Neural cell (in vitro differentiated cells): Measurements from ENCODE around the gene FOXN1. TPM values are rescaled to one million over a fixed set of nuclear protein-coding genes. Genes with fewer than 3 reads are reported as not detected.
A peak's percentile ranks its signal among the peaks of the same experiment; 100 is the strongest.

Experiments used
- H2AFZ ChIP-seq: fragments of 200-600, 300-800 bp; sonication (generic), shearing (Covaris generic); 2 replicates; pipeline ENCODE4 v1.6.0; 2014; ENCODE audit warnings: low read depth, mild to moderate bottlenecking, antibody characterized with exemption, low read length, moderate library complexity
- H3F3A ChIP-seq: fragments of 200-600 bp; shearing (Covaris generic); 2 replicates; pipeline ENCODE4 v1.6.1; 2016; ENCODE audit warnings: mild to moderate bottlenecking, moderate library complexity, mixed read lengths, antibody characterized with exemption, low read length; ENCODE audit not compliant: insufficient read depth, poor library complexity, severe bottlenecking
- H3K27ac ChIP-seq: fragments of 200-600, 300-800 bp; sonication (generic), shearing (Covaris generic); 2 replicates; pipeline ENCODE4 v1.5.1; 2014; ENCODE audit warnings: mild to moderate bottlenecking, low read length, moderate library complexity
- H3K27me3 ChIP-seq: fragments of 300-800, 200-600 bp; sonication (generic), shearing (Covaris generic); 2 replicates; pipeline ENCODE4 v1.6.0; 2014; ENCODE audit warnings: mild to moderate bottlenecking, low read depth, low read length, moderate library complexity; ENCODE audit not compliant: insufficient read depth
- H3K36me3 ChIP-seq: fragments of 300-800, 200-600 bp; sonication (generic), shearing (Covaris generic); 2 replicates; pipeline ENCODE4 v1.5.1; 2014; ENCODE audit warnings: mild to moderate bottlenecking, antibody characterized with exemption, low read length, moderate library complexity; ENCODE audit not compliant: insufficient read depth
- H3K4me2 ChIP-seq: fragments of 300-800, 200-600 bp; sonication (generic), shearing (Covaris generic); 2 replicates; pipeline ENCODE4 v1.6.0; 2014; ENCODE audit warnings: mild to moderate bottlenecking, low read length
- H3K4me3 ChIP-seq: fragments of 300-800, 200-600 bp; sonication (generic), shearing (Covaris generic); 2 replicates; pipeline ENCODE4 v1.5.1; 2014; ENCODE audit warnings: mild to moderate bottlenecking, low read length, moderate library complexity
- H3K79me2 ChIP-seq: fragments of 200-600 bp; shearing (Covaris generic); replicated peaks from 2 replicates; pipeline ENCODE4 v1.6.0; 2014; ENCODE audit warnings: mild to moderate bottlenecking, low read length, moderate library complexity; ENCODE audit not compliant: insufficient read depth
- H3K9ac ChIP-seq: fragments of 300-800, 200-600 bp; sonication (generic), shearing (Covaris generic); 2 replicates; pipeline ENCODE4 v1.6.1; 2016; ENCODE audit warnings: mild to moderate bottlenecking, low read length, mixed read lengths
- H3K9me2 ChIP-seq: fragments of 200-600 bp; shearing (Covaris generic); 2 replicates; pipeline ENCODE4 v1.6.1; 2016; ENCODE audit warnings: mild to moderate bottlenecking, low read length, mixed read lengths; ENCODE audit not compliant: insufficient read depth
- H3K9me3 ChIP-seq: fragments of 200-600, 300-800 bp; sonication (generic), shearing (Covaris generic); 2 replicates; pipeline ENCODE4 v1.6.1; 2016; ENCODE audit warnings: mild to moderate bottlenecking, mixed run types, low read length, moderate library complexity, mixed read lengths
- H4K20me1 ChIP-seq: fragments of 200-600 bp; shearing (Covaris generic); 2 replicates; pipeline ENCODE4 v1.6.1; 2016; ENCODE audit warnings: mild to moderate bottlenecking, mixed run types; ENCODE audit not compliant: insufficient read depth
- CTCF ChIP-seq: fragments of 450-650 bp; IDR thresholded peaks from 2 replicates; pipeline ENCODE4 v1.5.1; 2014; ENCODE audit warnings: antibody characterized with exemption, mild to moderate bottlenecking, moderate library complexity; ENCODE audit not compliant: poor library complexity, severe bottlenecking
- EP300 ChIP-seq: fragments of 450-650 bp; conservative IDR thresholded peaks from 2 replicates; pipeline ENCODE4 v1.6.1; 2014; ENCODE audit warnings: antibody characterized with exemption, mild to moderate bottlenecking, moderate library complexity; ENCODE audit not compliant: poor library complexity, severe bottlenecking
- EZH2 ChIP-seq: fragments of 200-600, 300-800 bp; shearing (Covaris generic), sonication (generic); IDR thresholded peaks from 2 replicates; pipeline ENCODE4 v1.6.1; 2014; ENCODE audit warnings: antibody characterized with exemption, low read length, borderline replicate concordance, mild to moderate bottlenecking; ENCODE audit not compliant: insufficient read depth, poor library complexity, severe bottlenecking
- MXI1 ChIP-seq: fragments of 450-650 bp; conservative IDR thresholded peaks from 2 replicates; pipeline ENCODE4 v1.6.1; 2014; ENCODE audit warnings: antibody characterized with exemption, mild to moderate bottlenecking; ENCODE audit not compliant: poor library complexity, severe bottlenecking
- POLR2AphosphoS5 ChIP-seq: IDR thresholded peaks from 2 replicates; pipeline ENCODE4 v1.6.1; 2012
- RAD21 ChIP-seq: fragments of 450-650 bp; conservative IDR thresholded peaks from 2 replicates; pipeline ENCODE4 v1.6.1; 2014; ENCODE audit warnings: antibody characterized with exemption, mild to moderate bottlenecking, moderate library complexity
- REST ChIP-seq: IDR thresholded peaks from 2 replicates; pipeline ENCODE4 v1.6.1; 2012; ENCODE audit warnings: borderline replicate concordance
- SMC3 ChIP-seq: fragments of 450-650 bp; conservative IDR thresholded peaks from 2 replicates; pipeline ENCODE4 v1.6.1; 2014; ENCODE audit warnings: antibody characterized with exemption, mild to moderate bottlenecking, moderate library complexity; ENCODE audit not compliant: poor library complexity
- TAF1 ChIP-seq: IDR thresholded peaks from 2 replicates; pipeline ENCODE4 v1.6.1; 2012; ENCODE audit warnings: low read depth
- polyA plus RNA-seq: library from polyadenylated mRNA; depleted of rRNA; stranded (reverse); fragments of >200 nt; gene quantifications from 2 replicates; pipeline ENCODE4 v1.2.3, GENCODE V29; 2014

FOXN1 gene
- polyA plus RNA-seq, 1 donor from 2014 or later, result not detected

DNA sequence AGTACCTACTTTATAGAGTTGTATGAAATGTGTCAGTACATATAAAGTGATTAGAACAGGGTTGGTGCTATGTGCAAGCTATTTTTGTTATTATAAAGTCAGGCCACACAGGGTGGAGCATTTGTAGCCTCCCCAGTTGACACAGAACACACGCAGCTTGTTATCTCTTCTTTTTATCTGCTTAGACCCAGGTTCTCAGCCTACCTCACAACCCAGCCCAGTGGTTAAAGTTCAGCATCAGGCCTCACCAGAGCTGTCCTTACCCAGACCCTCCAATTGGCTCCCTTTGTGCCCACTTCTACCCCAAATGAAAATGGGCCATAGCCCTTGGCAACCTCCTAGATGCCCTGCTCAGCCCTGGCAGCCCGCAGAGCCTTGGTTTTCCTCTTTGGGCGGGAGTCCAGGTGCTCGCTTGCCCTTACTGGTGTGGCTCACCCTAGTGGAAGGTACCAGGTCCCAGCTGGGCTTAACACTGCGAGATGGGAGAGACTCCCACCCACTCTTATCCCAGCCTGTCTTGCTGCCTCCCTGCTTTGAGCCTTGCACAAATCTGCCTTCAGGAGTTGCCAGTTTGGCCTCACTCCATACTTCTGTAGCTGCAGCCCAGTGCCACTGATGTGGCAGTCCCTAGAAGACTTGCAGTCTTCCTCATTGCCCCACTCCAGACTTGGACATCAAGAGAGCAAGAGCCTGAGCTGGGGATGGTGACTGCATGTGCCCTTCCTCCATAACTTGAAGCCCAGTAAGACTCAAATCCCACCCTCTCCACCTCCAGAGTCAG is 66.3 kb downstream of the FOXN1 start:
- H3K9me2 ChIP-seq, result no peaks in the 10 kb centered on the region
- H3K4me2 ChIP-seq, result peak overlapping the region; percentile 51
- no peaks in the 10 kb centered on the region for H3K9me3 ChIP-seq
- H3K4me3 ChIP-seq, result peak overlapping the region; percentile 100
- H4K20me1 ChIP-seq, result no peaks in the 10 kb centered on the region
- H3K79me2 ChIP-seq, result peaks cover 16% of the 10 kb centered on the region
- TF ChIP-seq CTCF (no peak), SMC3 (no peak), EZH2 (no peak), RAD21 (no peak)
- H3K36me3 ChIP-seq, result no peaks in the 10 kb centered on the region
- no peaks in the 10 kb centered on the region for H3F3A ChIP-seq
- no peaks in the 10 kb centered on the region for H3K27me3 ChIP-seq
- H3K27ac ChIP-seq, result no peak overlapping the region
- H3K9ac ChIP-seq, result no peak overlapping the region
- no peak overlapping the region for H2AFZ ChIP-seq

- Histone ChIP-seq H3K27me3 (no peaks in the 10 kb centered on the region), H3K27ac (no peak overlapping the region), H3K4me2 (no peak overlapping the region), H3K79me2 (peaks cover 16% of the 10 kb centered on the region), H3F3A (no peaks in the 10 kb centered on the region), H3K9ac (no peak overlapping the region), H3K4me3 (no peak overlapping the region), H3K36me3 (no peaks in the 10 kb centered on the region), H2AFZ (no peak overlapping the region), H3K9me2 (no peaks in the 10 kb centered on the region), H4K20me1 (no peaks in the 10 kb centered on the region), H3K9me3 (no peaks in the 10 kb centered on the region)
- no peak for TF ChIP-seq MXI1
- TF ChIP-seq CTCF, result no peak
- no peak for TF ChIP-seq REST
- TF ChIP-seq EP300, result no peak
- no peak for TF ChIP-seq POLR2AphosphoS5
- TF ChIP-seq SMC3, result no peak
- no peak for TF ChIP-seq RAD21
- no peak for TF ChIP-seq EZH2
- no peak for TF ChIP-seq TAF1
Measured at GRCh38 chr17:28573040-28573380, 66.9 kb downstream of the FOXN1 start.
